Measurements from ENCODE around the gene MRPL21.

Gene MRPL21

DNA sequence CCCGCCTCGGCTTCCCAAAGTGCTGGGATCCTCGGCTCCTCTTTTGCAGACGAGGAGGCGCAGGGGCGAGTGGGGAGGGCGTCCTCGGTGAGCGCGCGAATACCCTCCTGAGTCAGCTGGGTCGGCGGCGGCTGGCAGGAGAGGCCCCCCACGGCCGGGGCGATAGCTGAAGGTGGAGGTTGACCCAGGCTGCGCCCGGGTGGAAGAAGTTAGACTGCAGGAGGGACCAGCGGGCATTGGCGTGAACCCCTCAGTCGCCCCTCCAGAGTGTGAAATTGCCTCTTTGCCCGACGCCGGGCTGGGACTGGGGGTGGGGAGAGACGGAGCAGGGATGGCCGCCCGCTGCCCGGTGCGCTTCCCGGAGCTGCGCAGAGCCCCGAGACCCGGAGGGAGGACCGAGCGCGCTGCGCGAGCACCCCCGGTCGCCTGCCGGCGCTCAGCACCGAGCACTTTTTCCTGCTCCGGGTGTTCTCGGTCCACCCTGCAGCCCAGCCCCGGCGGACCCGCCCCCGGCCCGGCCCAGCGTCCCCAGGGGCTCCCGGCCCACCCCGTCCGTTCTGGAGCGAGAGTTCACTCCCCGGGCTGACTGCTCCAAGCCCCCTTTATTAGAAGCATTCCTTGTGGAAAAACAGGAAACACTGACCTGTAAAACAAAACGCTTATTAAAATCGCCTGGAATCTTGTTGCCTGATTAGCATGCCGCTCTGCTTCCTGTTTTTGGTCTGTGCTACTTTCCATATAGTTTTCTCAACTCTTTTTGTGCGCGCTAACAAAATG lies 48.2 kb downstream of the MRPL21 start:
- TF ChIP-seq POLR2A (IDR thresholded peaks at IDR 0.05; ENCODE audit: low read depth, low read length) = no peak
- DNase-seq (ENCODE audit: insufficient read length, low spot score) (no peak), FAIRE-seq (no peak)

DNA sequence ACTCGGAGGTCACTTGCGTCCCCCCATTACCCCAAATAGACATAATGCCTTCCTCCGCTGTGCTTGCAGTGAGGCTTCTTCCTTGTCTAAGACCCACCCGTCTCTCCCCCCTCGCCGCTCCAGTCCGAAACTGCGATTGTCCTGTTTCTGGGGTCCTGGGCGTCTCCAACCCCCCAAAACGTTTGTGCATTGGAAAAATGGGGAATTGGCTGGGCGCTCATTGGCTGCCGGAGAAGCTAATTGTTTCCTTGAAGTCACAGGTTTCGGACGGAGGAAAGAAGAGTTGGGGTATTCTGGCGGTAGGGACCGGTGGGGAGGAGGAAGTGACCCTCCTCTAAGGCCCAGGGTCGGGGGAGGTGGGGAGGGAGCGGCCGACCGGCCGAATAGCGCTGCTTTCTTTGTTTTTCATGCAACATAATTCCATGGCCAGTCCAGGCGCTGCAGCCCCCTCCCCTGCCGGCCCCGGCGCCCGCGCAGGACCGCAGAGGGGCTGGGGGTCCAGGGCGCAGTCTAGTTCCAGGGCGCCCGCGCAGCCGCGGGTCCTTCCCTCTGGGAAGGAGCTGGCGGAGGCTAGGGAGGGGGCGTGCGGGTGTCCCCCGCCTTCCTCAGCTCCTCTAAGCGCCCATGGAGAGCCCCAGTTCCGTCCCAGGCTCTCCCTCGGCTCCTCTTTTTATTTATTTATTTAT lies 49.2 kb downstream of the MRPL21 start:
- FAIRE-seq (no peak), DNase-seq (ENCODE audit: insufficient read length, low spot score) (no peak)
- TF ChIP-seq POLR2A (IDR thresholded peaks at IDR 0.05; ENCODE audit: low read depth, low read length) = no peak

DNA sequence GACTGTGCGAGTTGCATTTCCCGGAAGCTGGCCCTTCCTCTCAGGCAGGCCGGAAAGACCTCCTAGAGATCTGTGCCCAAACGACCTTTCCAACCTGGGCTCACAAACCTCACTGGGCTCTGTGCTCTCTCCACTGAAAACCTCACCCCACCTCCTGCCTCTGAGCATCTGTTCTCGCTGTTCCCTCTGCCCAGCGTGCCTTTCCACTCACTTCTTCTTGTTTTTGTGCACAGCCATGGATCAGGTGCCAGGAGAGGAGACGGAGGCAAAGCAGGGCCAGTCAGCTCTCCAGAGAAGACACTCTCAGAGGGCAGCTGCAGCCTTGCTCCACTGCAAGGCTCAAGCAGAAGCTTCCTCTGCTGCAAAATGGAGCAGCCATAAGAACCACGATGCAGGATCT lies 51.0 kb downstream of the MRPL21 start:
- no peak for TF ChIP-seq POLR2A (IDR thresholded peaks at IDR 0.05; ENCODE audit: low read depth, low read length)
- FAIRE-seq (no peak), DNase-seq (ENCODE audit: insufficient read length, low spot score) (no peak)

DNA sequence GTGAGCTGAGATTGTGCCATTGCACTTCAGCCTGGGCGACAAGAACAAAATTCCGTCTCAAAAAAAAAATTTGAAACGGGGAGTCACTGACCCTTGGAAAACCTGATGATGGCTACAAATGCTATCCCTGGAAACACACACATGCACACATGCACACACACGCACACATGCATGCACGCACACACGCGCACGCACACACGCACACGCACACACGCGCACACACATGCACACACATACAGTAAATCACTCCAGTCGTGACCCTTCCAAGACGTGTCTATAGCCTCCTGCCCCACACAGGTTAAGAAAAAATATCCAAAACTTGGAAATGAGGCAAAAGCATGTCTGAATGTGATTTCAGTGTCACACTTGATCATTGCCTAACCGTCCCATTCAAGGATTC lies 55.2 kb downstream of the MRPL21 start:
- DNase-seq (ENCODE audit: insufficient read length, low spot score) = no peak
- no peak for FAIRE-seq
- no peak for TF ChIP-seq POLR2A (IDR thresholded peaks at IDR 0.05; ENCODE audit: low read depth, low read length)

DNA sequence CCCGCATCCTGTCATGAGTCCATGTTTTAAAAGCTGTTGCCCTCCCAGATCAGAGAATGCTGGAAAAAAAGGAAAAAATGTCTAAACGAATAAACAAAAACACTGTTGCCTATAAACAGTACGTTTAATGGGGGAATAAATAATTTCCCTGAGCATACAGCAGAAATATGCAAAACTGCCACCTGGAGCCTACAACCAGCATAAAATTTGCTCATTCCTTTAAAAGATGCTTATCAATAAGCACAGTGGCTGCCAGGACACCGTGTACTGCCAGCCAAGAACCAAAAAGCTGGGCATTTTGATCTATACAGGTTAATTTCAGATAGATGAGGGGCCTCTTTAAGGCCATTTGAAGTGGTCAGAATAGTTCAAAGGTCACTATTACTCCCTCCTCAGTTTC lies 56.2 kb downstream of the MRPL21 start:
- FAIRE-seq = no peak
- TF ChIP-seq POLR2A (IDR thresholded peaks at IDR 0.05; ENCODE audit: low read depth, low read length) = no peak
- DNase-seq (ENCODE audit: insufficient read length, low spot score) = no peak

DNA sequence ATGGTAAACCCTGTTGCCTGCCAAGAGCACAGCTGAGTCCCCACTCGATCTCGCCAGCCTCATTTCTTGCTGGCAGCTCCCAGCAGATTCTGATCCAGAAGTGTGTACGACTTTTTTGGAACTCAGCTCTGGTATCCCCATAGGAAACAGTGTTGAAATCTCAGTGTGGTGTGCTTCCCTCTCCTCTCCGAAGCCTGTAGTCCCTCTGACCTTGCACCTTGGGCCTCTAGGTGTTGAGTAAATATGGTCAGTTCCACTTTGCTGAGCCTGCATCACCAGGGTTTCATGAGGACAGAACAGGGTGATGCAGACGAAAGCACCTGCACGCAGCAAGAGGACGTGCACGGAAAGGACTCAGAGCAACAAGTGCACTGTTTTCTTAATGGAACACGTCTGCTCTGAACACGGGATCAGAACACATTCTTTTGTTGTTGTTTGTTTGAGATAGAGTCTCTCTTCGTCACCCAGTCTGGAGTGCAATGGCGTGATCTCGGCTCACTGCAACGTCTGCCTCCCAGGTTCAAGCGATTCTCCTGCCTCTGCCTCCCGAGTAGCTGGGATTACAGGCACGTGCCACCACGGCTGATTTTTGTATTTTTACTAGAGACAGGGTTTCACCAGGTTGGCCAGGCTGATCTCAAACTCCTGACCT lies 58.2 kb downstream of the MRPL21 start:
- no peak for TF ChIP-seq POLR2A (IDR thresholded peaks at IDR 0.05; ENCODE audit: low read depth, low read length)
- no peak for DNase-seq (ENCODE audit: insufficient read length, low spot score)
- no peak for FAIRE-seq

DNA sequence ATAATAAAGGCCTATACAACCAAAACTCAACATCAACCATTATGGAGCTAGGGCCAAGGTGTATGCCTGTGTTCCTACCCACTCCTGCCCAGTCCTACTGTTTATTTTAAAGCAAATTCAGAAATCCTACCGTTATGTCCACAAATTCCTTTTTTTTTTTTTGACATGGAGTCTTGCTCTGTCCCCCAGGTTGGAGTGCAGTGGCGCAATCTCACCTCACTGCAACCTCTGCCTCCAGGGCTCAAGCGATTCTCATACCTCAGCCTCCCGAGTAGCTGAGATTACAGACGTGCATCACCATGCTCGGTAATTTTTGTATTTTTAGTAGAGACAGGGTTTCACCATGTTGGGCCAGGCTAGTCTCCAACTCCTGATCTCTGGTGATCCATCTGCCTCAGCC lies 58.8 kb downstream of the MRPL21 start:
- DNase-seq (ENCODE audit: insufficient read length, low spot score) (no peak), FAIRE-seq (no peak)
- TF ChIP-seq POLR2A (IDR thresholded peaks at IDR 0.05; ENCODE audit: low read depth, low read length) = no peak

DNA sequence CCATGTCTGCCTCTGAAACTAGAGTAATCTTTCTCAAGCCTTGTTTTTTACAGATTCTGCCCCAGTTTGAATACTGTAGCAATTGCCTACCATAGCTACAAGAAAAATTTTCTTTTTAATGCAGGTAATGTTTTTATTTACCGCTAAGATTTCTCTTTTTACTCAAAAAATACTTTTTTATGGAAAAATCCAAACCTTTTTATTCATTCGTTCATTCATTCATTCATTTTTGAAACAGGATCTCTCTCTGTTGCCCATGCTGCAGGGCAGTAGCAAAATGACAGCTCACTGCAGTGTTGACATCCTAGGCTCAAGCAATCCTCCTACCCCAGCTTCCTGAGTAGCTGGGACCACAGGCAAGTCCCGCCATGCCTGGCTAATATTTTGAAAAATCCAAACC lies 59.3 kb downstream of the MRPL21 start:
- FAIRE-seq (no peak), DNase-seq (ENCODE audit: insufficient read length, low spot score) (no peak)
- no peak for TF ChIP-seq POLR2A (IDR thresholded peaks at IDR 0.05; ENCODE audit: low read depth, low read length)

DNA sequence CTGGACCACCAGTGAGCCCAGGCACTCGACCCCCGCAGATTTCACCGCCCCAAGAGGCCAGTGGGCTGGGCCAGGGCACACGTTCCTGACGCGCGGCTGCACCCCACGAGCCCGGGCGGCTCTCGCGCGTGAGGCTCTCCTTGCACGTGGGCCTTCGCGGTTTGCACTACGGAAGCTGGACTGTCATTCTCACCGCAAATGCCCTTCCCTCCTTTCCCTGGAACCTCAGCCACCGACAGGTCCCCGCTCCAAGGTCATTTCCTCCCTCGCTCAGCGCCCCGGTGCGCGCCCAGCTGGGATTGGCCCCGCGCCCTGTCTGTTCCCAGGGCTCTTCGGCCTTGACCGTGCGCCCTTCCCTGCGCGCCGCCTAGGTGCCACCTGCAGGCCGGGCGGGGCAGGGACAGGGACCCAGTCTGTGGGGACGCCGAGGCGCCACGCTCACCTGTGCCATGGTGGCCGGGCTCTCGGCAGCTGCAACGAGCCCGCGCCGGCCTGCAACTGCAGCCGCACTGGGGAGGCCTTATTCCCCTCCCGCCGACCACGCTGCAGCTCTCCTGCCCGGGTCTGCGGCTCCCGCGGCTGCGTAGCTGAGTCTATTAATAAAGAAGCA lies 59.8 kb downstream of the MRPL21 start:
- peak; percentile 50 for DNase-seq (ENCODE audit: insufficient read length, low spot score)
- no peak for FAIRE-seq
- no peak for TF ChIP-seq POLR2A (IDR thresholded peaks at IDR 0.05; ENCODE audit: low read depth, low read length)

DNA sequence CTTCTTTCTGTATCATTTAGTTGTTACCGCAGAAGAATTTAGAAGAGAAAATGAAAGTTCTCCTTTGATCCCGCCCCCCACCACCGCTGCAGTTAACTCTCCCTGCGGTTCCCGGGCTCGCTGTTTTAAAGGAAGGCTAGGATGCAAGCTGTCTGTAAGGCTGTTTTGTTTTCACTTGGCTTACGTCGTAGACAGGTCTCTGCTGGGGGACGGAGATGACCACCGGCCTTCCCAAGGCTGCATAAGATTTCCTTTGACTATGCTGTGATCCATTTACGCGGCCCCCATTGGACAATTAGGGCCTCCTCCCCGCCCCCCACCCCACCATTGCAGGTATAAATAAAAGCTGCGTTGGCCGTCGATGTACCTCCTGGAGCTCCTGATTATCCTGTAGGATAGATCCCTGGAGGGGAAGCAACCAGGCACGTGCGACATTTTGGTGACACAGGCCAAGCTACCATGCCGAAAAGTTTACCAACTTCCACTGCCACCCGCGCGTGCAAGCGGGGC lies 60.5 kb downstream of the MRPL21 start:
- FAIRE-seq (no peak), DNase-seq (ENCODE audit: insufficient read length, low spot score) (peak; percentile 48)

DNA sequence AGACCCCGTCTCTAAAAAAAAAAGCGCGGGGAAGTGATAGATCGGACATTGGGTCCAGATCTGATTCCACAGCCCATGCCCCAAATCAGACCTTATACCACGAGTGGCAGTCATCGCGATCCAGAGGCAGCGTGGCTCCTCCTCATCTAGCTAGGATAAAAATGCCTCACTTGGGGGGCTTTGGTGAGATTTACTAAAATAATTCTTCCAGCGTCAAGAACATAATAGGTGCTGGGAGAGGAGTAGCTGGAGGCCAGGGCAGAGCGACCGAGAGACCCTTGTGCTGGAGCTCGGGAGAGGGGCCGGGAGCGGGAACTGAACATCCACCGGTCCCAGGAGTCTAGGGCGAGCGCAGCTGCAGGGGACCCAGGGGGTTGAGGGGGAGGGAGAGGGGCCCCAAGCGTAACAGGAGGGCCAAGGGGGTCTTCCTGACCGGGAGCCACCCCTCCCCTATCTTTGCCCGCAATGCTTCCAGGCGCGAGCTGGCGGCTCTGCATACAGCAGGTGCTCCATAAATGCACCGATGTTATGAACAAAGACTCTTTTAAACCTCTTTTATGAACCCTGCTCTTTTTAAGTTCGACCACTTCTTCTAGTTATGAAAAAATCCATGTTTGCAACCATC lies 61.1 kb downstream of the MRPL21 start:
- no peak for TF ChIP-seq POLR2A (IDR thresholded peaks at IDR 0.05; ENCODE audit: low read depth, low read length)
- FAIRE-seq (no peak), DNase-seq (ENCODE audit: insufficient read length, low spot score) (no peak)

More for the DNA sequence above, 60.5 kb downstream of the MRPL21 start:
- no peak for TF ChIP-seq POLR2A (IDR thresholded peaks at IDR 0.05; ENCODE audit: low read depth, low read length)

DNA sequence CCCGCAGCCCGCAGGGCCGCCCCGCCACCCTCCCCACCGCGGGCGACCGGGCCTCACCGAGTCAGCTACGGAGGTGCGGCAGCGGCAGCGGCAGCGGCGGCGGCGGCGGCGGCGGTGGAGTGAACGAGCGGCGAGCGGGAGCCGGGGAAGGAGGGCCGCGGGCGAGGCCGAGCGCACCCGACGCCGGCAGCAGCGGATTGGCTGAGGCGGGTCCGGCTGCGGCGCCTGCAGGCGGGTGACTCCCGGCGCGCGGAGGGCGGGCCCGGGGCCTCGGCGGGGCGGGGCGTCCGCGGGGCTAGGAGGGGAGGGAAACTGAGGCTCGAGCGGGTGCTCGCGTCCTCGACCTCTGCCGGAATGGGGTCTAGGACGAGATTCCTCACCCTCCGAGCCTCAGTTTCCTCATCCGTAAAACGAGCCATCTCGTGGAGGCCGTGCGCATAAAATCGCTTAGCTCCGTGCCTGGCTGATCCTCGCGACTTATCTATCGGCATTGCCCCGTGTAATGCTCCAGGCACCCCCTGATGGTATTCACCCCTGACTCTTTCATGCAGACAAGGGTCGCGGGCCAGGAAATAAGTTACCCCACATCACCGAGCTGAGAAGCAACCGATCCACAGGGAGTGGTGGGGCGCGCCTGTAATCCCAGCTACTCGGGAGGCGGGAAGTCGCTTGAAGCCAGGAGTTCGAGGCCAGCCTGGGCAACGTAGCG lies 61.8 kb downstream of the MRPL21 start, which contains the start of gene CPT1A:
Gene CPT1A, minus strand, starts transcription at position 199 of the 709 bp plus-strand sequence. CDS start 26,442 bp downstream, outside the sequence.
- no peak for FAIRE-seq

More for the DNA sequence above, 61.8 kb downstream of the MRPL21 start, which contains the start of gene CPT1A:
- peak; percentile 91 for DNase-seq (ENCODE audit: insufficient read length, low spot score)
- peak; percentile 25; the same call in 1 of the 2 replicates for TF ChIP-seq POLR2A (IDR thresholded peaks at IDR 0.05; ENCODE audit: low read depth, low read length)
